H9 (cell line): ENCODE results near the gene CNIH2. TPM values are rescaled to one million over a fixed set of nuclear protein-coding genes. Genes with fewer than 3 reads are reported as not detected.

Experiments used
- DNase-seq: peaks from one replicate; pipeline ENCODE4 v3.0.0-alpha.2; 2017
- H2AFZ ChIP-seq: one replicate; pipeline ENCODE4 v1.6.1; 2013; ENCODE audit warnings: mild to moderate bottlenecking, low read length, control low read depth, moderate library complexity
- H2AK5ac ChIP-seq: 2 replicates; pipeline ENCODE4 v1.6.1; 2013; ENCODE audit warnings: low read length, control low read depth, mixed read lengths; ENCODE audit not compliant: insufficient read length
- H2BK120ac ChIP-seq: one replicate; pipeline ENCODE4 v1.6.1; 2013; ENCODE audit warnings: low read depth, mild to moderate bottlenecking, low read length, control low read depth, inconsistent platforms; ENCODE audit not compliant: poor library complexity, severe bottlenecking
- H2BK12ac ChIP-seq: 2 replicates; pipeline ENCODE4 v1.6.1; 2013; ENCODE audit warnings: low read length, control low read depth, mixed read lengths, low read depth; ENCODE audit not compliant: insufficient read length
- H2BK15ac ChIP-seq: 2 replicates; pipeline ENCODE4 v1.6.1; 2013; ENCODE audit warnings: low read depth, low read length, control low read depth
- H2BK20ac ChIP-seq: one replicate; pipeline ENCODE4 v1.6.1; 2013; ENCODE audit warnings: low read depth, mild to moderate bottlenecking, low read length, control low read depth, inconsistent platforms; ENCODE audit not compliant: poor library complexity, severe bottlenecking
- H2BK5ac ChIP-seq: 2 replicates; pipeline ENCODE4 v1.6.1; 2013; ENCODE audit warnings: low read length, control low read depth, mixed read lengths; ENCODE audit not compliant: insufficient read length
- H3K14ac ChIP-seq: 2 replicates; pipeline ENCODE4 v1.6.1; 2013; ENCODE audit warnings: low read length, control low read depth; ENCODE audit not compliant: insufficient read depth
- H3K18ac ChIP-seq: 2 replicates; pipeline ENCODE4 v1.6.1; 2013; ENCODE audit warnings: low read depth, mild to moderate bottlenecking, mixed read lengths, low read length, control low read depth; ENCODE audit not compliant: insufficient read length
- H3K23ac ChIP-seq: 2 replicates; pipeline ENCODE4 v1.6.1; 2013; ENCODE audit warnings: low read length, control low read depth, mixed read lengths, low read depth; ENCODE audit not compliant: insufficient read length
- H3K23me2 ChIP-seq: 2 replicates; pipeline ENCODE4 v1.6.1; 2013; ENCODE audit warnings: low read depth, mild to moderate bottlenecking, mixed read lengths, low read length, control low read depth; ENCODE audit not compliant: insufficient read length, poor library complexity, severe bottlenecking
- H3K27ac ChIP-seq: 2 replicates; pipeline ENCODE4 v1.5.1; 2013; ENCODE audit warnings: low read length, control low read depth, mixed read lengths, low read depth; ENCODE audit not compliant: insufficient read length
- H3K27me3 ChIP-seq: 2 replicates; pipeline ENCODE4 v1.6.1; 2013; ENCODE audit warnings: low read length, control low read depth, inconsistent platforms; ENCODE audit not compliant: insufficient read depth
- H3K4ac ChIP-seq: 2 replicates; pipeline ENCODE4 v1.6.1; 2013; ENCODE audit warnings: low read depth, mild to moderate bottlenecking, control low read depth, inconsistent platforms, low read length, moderate library complexity
- H3K4me1 ChIP-seq: 2 replicates; pipeline ENCODE4 v1.6.1; 2013; ENCODE audit warnings: low read length, control low read depth, inconsistent platforms; ENCODE audit not compliant: insufficient read depth
- H3K4me2 ChIP-seq: 2 replicates; pipeline ENCODE4 v1.6.1; 2013; ENCODE audit warnings: low read length, control low read depth, mixed read lengths; ENCODE audit not compliant: insufficient read length, insufficient read depth
- H3K56ac ChIP-seq: 2 replicates; pipeline ENCODE4 v1.6.1; 2013; ENCODE audit warnings: low read depth, mild to moderate bottlenecking, mixed read lengths, low read length, control low read depth; ENCODE audit not compliant: insufficient read length
- H3K79me1 ChIP-seq: 2 replicates; pipeline ENCODE4 v1.6.1; 2013; ENCODE audit warnings: low read depth, mild to moderate bottlenecking, moderate library complexity, low read length, control low read depth, inconsistent platforms; ENCODE audit not compliant: insufficient read depth, poor library complexity, severe bottlenecking
- H3K79me2 ChIP-seq: 2 replicates; pipeline ENCODE4 v1.6.1; 2013; ENCODE audit warnings: low read length, control low read depth, inconsistent platforms; ENCODE audit not compliant: insufficient read depth
- H3K9ac ChIP-seq: 2 replicates; pipeline ENCODE4 v1.6.1; 2013; ENCODE audit warnings: low read length, control low read depth, mixed read lengths; ENCODE audit not compliant: insufficient read length; ENCODE audit errors: extremely low read depth
- H3K9me3 ChIP-seq: one replicate; pipeline ENCODE4 v1.6.1; 2013; ENCODE audit warnings: low read depth, low read length, inconsistent platforms; ENCODE audit not compliant: control insufficient read depth
- H3T11ph ChIP-seq: one replicate; pipeline ENCODE4 v1.6.1; 2013; ENCODE audit warnings: mild to moderate bottlenecking, low read length, control low read depth, inconsistent platforms
- H4K20me1 ChIP-seq: one replicate; pipeline ENCODE4 v1.6.1; 2013; ENCODE audit not compliant: control insufficient read depth, insufficient read length, insufficient read depth
- H4K5ac ChIP-seq: 2 replicates; pipeline ENCODE4 v1.6.1; 2013; ENCODE audit warnings: low read depth, mild to moderate bottlenecking, mixed read lengths, low read length, control low read depth; ENCODE audit not compliant: insufficient read length
- H4K8ac ChIP-seq: replicated peaks from 2 replicates; pipeline ENCODE4 v1.6.1; 2013; ENCODE audit warnings: low read length, control low read depth, mixed read lengths, low read depth; ENCODE audit not compliant: insufficient read length
- H4K91ac ChIP-seq: 2 replicates; pipeline ENCODE4 v1.6.1; 2013; ENCODE audit warnings: low read depth, mild to moderate bottlenecking, moderate library complexity, mixed read lengths, low read length, control low read depth; ENCODE audit not compliant: insufficient read length
- H3K27ac Mint-ChIP-seq, 3 experiments: 2 replicates in 2 of 3; 3 replicates in 1 of 3; pipeline ENCODE4 v1.8.0; 2020 to 2021; ENCODE audit warnings: mixed read lengths in 3 of 3, mild to moderate bottlenecking in 1 of 3, moderate library complexity in 1 of 3
- H3K27me3 Mint-ChIP-seq: 2 replicates; pipeline ENCODE4 v1.8.0; 2021; ENCODE audit warnings: low read depth, mild to moderate bottlenecking, moderate library complexity, mixed read lengths
- H3K36me3 Mint-ChIP-seq, 3 experiments: 2 replicates in 2 of 3; 3 replicates in 1 of 3; pipeline ENCODE4 v1.8.0; 2020 to 2021; ENCODE audit warnings: low read depth in 3 of 3, mixed read lengths in 3 of 3; ENCODE audit not compliant: insufficient read depth in 1 of 3
- H3K4me1 Mint-ChIP-seq, 2 experiments: 2 replicates each; pipeline ENCODE4 v1.8.0; 2020; ENCODE audit warnings: mixed read lengths in 2 of 2
- H3K4me3 Mint-ChIP-seq, 2 experiments: 2 replicates in 1 of 2; 3 replicates in 1 of 2; pipeline ENCODE4 v1.8.0; 2020 to 2021; ENCODE audit warnings: mild to moderate bottlenecking in 2 of 2, mixed read lengths in 2 of 2, moderate library complexity in 1 of 2
- H3K9me3 Mint-ChIP-seq, 2 experiments: 2 replicates in 1 of 2; 3 replicates in 1 of 2; pipeline ENCODE4 v1.8.0; 2020; ENCODE audit warnings: mild to moderate bottlenecking in 2 of 2, mixed read lengths in 2 of 2, moderate library complexity in 1 of 2
- WGBS: extraction: QIAGEN DNeasy Blood & Tissue Kit; methylation state at CpG from one replicate; pipeline ENCODE4 v1.1.7; 2013; ENCODE audit warnings: missing lambda C conversion rate, low lambda C conversion rate, mixed read lengths; ENCODE audit not compliant: insufficient read length; ENCODE audit errors: extremely low coverage; 5-methylcytosine and 5-hydroxymethylcytosine counted together
- total RNA-seq: library from RNA; stranded (reverse); gene quantifications from 2 replicates; pipeline ENCODE4 v1.2.1, GENCODE V29; 2021
- TF ChIP-seq, protein P1 (sequence below): fragments of 200-600 bp; sonication (generic); conservative IDR thresholded peaks from 3 replicates; pipeline ENCODE4 v1.8.0; 2021; ENCODE audit warnings: antibody characterized with exemption, mild to moderate bottlenecking

The CNIH2 gene
- total RNA-seq, 1 experiment from 2014 or later: 12.0 TPM

DNA sequence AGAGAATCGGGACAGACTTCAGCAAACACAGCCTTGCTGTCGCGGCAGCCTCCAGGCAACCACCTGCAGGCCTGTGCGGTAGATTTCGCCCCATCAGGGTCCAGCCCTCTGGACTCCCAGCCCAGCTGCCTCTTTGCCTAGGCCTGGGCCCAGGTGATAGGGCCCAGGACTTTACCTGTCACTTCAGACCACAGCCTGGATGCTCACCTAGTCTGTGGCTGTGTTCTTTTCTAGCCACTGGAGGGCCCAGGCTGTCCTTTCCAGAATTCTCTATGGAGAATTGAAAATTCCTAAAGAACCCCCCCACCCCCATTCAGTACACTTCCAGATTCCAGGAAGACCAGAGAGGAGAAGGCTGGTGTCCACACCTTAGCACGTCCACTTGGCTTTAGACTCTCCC lies 40.1 kb upstream of the CNIH2 start:
- H3K4ac ChIP-seq: no peak overlapping the region
- DNase-seq: no peak
- Mint-ChIP-seq H3K4me3 (no peak overlapping the region), H3K27ac (peak overlapping the region in 2 of 3 experiments; percentile 34 to 55; a peak in 1 of 7 replicates), H3K36me3 (peaks cover 2 to 25% (median 19%) of the 10 kb centered on the region in 3 experiments; a peak in 6 of 7 replicates), H3K4me1 (peaks cover 5% of the 10 kb centered on the region in 2 experiments; a peak in 3 of 4 replicates), H3K9me3 (no peaks in the 10 kb centered on the region), H3K27me3 (no peaks in the 10 kb centered on the region)
- no peaks in the 10 kb centered on the region for H3K79me1 ChIP-seq
- H3K27ac ChIP-seq: no peak overlapping the region
- no peak overlapping the region for H2BK12ac ChIP-seq
- H2BK20ac ChIP-seq: no peak overlapping the region
- H2BK5ac ChIP-seq: no peak overlapping the region
- no peak overlapping the region for H2AK5ac ChIP-seq
- H3K14ac ChIP-seq: no peak overlapping the region
- H3K23me2 ChIP-seq: no peaks in the 10 kb centered on the region
- H3K9ac ChIP-seq: no peak overlapping the region
- H4K8ac ChIP-seq: no peak overlapping the region
- H3K9me3 ChIP-seq: no peaks in the 10 kb centered on the region
- H3T11ph ChIP-seq: no peak overlapping the region
- no peak overlapping the region for H3K23ac ChIP-seq
- no peak overlapping the region for H2AFZ ChIP-seq
- H4K5ac ChIP-seq: no peak overlapping the region
- H4K91ac ChIP-seq: no peak overlapping the region
- H2BK15ac ChIP-seq: no peak overlapping the region
- TF ChIP-seq, protein P1, sequence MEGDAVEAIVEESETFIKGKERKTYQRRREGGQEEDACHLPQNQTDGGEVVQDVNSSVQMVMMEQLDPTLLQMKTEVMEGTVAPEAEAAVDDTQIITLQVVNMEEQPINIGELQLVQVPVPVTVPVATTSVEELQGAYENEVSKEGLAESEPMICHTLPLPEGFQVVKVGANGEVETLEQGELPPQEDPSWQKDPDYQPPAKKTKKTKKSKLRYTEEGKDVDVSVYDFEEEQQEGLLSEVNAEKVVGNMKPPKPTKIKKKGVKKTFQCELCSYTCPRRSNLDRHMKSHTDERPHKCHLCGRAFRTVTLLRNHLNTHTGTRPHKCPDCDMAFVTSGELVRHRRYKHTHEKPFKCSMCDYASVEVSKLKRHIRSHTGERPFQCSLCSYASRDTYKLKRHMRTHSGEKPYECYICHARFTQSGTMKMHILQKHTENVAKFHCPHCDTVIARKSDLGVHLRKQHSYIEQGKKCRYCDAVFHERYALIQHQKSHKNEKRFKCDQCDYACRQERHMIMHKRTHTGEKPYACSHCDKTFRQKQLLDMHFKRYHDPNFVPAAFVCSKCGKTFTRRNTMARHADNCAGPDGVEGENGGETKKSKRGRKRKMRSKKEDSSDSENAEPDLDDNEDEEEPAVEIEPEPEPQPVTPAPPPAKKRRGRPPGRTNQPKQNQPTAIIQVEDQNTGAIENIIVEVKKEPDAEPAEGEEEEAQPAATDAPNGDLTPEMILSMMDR: no peak; the same call in 2 of the 3 replicates
- WGBS: no CpG with 5 or more reads among the region's 6 CpGs
- H3K18ac ChIP-seq: no peak overlapping the region
- H2BK120ac ChIP-seq: no peak overlapping the region
- H4K20me1 ChIP-seq: no peaks in the 10 kb centered on the region
- no peak overlapping the region for H3K4me2 ChIP-seq
- H3K27me3 ChIP-seq: no peaks in the 10 kb centered on the region
- H3K4me1 ChIP-seq: no peaks in the 10 kb centered on the region
- H3K56ac ChIP-seq: no peak overlapping the region
- no peaks in the 10 kb centered on the region for H3K79me2 ChIP-seq
